Activated CD4-positive, CD25-positive, alpha-beta regulatory T cell treated with anti-CD3 and anti-CD28 coated beads, Interleukin-2, amount 50 U/mL, for 72 hours (primary cell): ENCODE data around the gene DDHD1.
"Not testable (repeated sequence)": the region's sequence is repeated elsewhere in the genome, so short reads cannot be mapped to it uniquely, and the experiment has no call there.

Source experiments
- DNase-seq: peaks from one replicate; pipeline ENCODE4 v3.0.0; 2021

Gene DDHD1

DNA sequence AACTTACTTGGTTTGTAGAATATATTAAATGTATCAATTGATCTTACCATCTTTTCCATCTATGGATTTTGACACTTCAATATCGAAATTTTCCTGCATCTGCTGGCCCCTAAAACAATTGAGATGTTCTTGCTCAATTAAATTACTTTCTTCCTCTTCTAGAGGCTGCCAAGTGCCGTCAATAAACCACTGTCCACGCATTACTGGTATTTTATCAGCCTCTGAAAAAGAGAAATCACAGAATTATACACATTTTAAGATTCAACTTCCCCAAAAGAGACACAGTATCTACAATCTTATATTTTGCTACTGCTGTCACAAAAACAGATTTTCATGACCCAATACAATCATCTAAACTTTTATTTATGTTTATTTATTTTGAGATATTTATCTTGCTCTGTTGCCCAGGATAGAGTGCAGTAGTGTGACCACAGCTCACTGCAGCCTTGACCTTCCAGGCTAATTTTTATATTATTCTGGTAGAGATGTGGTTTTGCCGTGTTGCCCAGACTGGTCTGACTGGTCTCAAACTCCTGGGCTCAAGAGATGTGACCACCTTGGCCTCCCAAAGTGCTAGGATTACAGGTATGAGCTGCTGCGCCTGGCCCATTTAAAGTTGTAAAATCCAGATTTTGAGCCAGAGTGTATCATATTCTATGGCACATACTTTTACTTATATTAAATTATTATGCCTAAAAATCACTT, 49.3 kb downstream of the DDHD1 start:
- no peak for DNase-seq

GRCh38 chr14:53093206-53093605, 59.9 kb downstream of the DDHD1 start:
- DNase-seq, result no peak

DNA sequence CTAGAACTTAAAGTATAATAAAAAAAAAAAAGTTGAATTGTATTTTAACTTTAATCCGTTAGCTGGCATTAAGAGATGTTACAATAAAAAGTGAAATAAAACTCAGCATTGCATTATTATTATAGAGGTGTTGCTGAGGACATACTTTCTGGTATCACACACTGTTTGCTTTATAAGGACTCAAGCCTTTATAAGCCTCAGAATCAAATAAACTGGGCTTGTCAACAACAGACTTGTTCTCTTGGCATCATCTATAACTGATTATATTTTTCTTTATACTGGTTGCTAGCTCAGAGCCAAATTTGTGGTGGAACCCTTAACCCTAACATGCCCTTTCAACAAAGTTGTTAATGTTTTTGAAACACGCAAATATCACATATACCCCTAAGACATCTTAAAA, 62.3 kb downstream of the DDHD1 start:
- no peak for DNase-seq

DNA sequence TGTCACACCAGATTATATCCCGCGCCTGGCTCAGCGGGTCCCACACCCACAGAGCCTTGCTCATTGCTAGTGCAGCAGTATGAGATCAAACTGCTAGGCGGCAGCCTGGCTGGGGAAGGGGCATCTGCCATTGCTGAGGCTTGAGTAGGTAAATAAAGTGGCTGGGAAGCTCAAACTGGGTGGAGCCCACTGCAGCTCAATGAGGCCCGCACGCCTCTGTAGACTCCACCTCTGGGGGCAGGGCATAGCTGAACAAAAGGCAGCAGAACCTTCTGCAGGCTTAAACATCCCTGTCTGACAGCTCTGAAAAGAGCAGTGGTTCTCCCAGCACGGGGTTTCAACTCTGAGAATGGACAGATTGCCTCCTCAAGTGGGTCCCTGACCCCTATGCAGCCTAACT, 68.2 kb downstream of the DDHD1 start:
- not testable (repeated sequence) for DNase-seq

GRCh38 chr14:53064475-53064874, 88.6 kb downstream of the DDHD1 start:
- DNase-seq, result no peak

GRCh38 chr14:53062856-53063255, 90.3 kb downstream of the DDHD1 start:
- no peak for DNase-seq

GRCh38 chr14:53060046-53060445, 93.1 kb downstream of the DDHD1 start:
- no peak for DNase-seq

DNA sequence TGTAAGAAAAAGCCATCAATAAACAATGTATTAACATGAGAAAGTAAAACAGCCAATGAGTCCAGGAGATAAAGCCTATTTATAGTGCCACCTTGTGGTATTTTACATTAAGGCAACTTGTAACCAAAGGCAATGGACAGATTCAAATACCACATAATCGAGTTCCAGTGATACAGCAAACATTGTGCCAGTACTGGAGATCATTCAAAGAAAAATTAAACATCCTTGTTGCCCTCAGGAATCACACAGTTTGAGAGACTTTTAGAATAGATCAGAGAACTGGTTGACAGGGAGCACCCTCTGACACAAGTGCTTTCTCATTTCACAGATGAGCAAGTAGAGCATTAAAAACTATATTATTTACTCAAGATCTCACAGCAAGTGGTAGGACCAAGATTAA, 98.1 kb downstream of the DDHD1 start:
- DNase-seq, result no peak

DNA sequence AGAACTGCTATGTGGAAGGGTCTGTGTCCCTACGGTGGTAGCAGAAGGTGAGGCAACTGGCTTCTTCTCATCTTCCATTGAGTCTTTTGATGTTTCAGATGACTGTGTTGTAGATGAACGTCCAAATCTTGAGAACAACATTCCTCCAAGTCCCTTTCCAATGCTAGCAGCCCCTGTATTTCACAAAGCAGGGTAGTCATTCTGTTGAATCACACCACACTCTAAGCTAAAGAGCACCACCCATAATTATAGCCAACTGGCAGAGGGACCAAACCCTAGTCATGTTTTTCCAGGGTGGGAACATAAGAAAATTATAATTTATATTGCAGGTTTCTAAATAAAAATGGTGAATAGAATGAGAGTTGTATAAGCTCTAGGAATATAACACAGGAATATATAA, 98.7 kb downstream of the DDHD1 start:
- no peak for DNase-seq

DNA sequence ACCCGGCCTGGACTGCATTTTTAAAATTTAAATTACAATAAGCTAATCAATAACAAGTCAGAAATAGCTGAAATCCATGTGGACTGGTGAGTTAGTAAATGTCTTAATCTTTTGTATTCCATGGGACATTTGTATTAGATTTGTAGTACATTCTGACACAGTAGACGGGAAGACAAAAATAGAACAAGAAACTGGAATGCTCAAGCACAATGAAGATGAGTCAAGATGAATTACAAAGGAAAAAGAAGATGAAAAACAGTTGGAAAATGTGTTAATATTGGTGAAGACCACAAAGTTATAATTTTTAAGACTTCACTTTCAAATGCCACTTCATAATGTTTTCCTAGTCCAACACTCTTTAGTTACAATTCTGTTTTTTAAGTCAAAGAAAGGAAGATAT, 104.5 kb downstream of the DDHD1 start:
- no peak for DNase-seq

- no peak for DNase-seq
Measured at GRCh38 chr14:53047307-53048069, 105.6 kb downstream of the DDHD1 start.

DNA sequence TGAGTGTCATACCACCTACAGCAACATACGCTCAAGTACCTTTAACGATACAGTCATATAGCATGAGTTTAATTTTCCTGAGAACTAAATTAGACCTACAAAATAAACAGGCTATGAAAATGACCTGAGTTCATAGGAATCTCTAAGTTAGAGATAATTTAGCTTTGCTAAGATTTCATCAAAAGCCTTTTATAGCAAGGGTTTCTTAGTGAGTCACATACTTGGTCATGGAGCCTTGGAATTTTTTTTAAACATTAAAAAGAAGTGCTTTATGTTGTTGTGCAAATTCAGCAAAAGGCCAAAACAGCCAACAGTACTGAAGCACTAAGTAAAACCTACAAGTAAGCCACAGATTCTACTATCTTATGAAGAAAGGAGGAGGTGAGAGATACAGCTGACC, 108.6 kb downstream of the DDHD1 start:
- no peak for DNase-seq

- no peak for DNase-seq
Measured at GRCh38 chr14:53043027-53043581, 110.0 kb downstream of the DDHD1 start.

GRCh38 chr14:53042480-53042879, 110.6 kb downstream of the DDHD1 start:
- no peak for DNase-seq

- no peak for DNase-seq
Measured at GRCh38 chr14:53041067-53041466, 112.1 kb downstream of the DDHD1 start.

DNA sequence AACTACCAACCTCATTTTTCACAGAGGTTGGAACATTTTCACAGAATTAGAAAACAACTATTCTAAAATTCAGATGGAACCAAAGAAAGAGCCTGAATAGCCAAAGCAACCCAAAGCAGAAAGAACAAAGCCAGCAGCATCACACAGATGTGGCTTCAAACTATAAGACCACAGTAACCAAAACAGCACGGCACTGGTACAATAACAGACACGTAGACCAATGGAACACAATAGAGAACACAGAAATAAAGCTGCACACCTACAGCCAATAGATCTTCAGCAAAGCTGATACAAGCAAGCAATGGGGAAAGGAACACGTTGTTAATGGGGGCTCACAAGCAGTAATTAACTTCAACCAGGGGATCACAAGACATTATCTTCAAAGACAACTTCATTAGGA, 114.5 kb downstream of the DDHD1 start:
- no peak for DNase-seq

DNA sequence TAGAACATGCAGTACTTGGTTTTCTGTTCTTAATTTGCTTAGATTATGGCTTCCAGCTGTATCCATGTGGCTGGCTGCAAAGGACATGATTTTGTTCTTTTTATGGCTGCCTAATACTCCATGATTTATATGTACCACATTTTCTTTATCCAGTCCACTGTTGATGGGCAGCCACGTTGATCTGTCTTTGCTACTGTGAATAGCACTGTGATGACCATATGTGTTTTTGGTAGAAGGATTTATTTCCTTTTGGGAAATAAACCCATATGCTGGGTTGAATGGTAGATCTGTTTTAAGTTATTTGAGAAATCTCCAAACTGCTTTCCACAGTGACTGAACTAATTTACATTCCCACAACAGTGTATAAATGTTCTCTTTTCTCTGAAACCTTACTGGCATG, 116.1 kb downstream of the DDHD1 start:
- no peak for DNase-seq

GRCh38 chr14:53035336-53036210, 117.5 kb downstream of the DDHD1 start:
- DNase-seq, result no peak

DNA sequence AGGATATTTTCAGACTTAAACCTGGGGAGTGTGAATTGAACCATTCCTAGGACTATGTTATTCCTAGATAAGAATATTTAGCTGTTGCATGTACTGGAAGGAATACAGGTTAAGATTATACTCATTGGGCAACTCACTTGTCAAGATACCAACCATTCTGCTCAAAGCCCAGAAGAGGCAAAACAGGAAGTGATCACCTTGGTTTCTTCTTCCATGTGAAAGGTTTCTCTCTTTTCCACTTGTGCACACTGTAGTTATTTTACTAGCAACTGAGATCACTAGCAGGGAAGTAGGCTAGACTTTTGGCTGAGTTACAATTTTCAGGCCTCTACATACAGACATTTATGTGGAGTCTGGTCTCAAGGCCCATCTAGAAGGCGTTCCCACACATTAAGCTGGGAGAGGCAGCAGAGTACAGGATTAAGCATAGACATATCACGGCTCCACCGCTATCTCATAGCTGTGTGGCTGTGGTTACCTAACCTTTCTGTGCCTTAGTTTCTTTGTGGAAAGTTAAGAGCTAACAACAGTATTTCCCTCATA, 118.4 kb downstream of the DDHD1 start:
- DNase-seq, result no peak

GRCh38 chr14:53034036-53034435, 119.1 kb downstream of the DDHD1 start:
- DNase-seq, result no peak

DNA sequence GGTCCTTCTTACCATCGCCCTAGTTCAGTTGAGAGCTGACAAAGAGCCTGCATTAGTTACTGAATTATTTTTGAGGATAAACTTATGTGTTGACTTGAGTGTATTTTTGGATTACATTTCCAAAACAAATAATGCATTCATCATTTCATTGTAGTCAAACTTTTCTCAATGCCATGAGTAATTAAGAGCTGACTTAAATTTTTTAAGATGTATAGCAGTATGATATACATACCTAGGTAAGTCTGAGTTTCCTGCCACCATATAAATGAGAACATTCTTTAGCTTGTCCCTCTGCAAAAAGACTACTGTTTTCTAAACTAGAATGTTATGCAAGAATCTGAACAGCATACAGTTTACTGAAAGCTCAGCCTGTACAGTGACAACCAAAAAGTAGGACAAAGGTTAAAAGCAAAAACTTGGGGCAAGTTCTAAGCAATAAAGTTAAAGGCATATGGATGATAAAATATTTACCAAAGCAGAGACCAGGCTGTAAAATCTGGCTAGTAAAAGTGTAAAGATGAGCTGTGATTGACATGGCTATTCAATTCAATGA, 120.2 kb downstream of the DDHD1 start:
- DNase-seq, result no peak

DNA sequence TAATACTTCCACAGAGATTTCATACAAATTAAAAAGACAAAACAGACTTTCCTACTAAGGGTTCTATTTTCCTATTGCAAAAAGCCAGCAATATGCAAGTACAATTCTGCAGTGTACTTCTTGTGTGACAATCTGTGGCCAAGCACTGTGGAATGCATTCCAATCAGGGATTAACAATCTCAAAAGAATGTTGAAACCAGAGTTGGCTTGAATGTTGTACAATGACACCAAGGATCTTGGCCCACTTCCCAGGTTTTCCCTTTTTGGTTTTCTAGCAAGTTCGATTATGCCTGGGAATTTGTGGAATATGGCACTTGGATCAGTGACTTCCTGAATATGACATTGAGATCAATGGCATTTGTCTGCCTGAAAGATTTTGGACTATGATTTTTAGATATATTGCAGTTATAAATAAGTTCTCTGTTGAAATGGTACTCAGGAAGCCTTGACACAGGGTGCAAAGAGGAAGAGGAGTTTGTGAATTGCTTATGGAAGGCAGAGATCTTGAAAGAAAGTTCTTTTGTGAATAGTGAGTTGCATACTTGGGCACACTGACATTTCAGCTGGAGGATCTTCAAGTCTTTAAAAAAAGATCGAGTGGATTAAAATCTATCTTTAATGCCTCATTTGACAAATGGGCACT, 120.8 kb downstream of the DDHD1 start:
- no peak for DNase-seq
